OCI-LY3 (cell line): Measurements from ENCODE around the gene MTA1.

ENCODE experiments used
- EZH2phosphoT487 ChIP-seq: fragments of 200-600 bp; shearing (Covaris generic); IDR thresholded peaks from 2 replicates; pipeline ENCODE4 v1.6.1; 2018; ENCODE audit warnings: antibody characterized with exemption, mixed run types, low read depth
- TF ChIP-seq, protein P1 (sequence below): fragments of 200-600, 300-600 bp; sonication (generic); IDR thresholded peaks from 2 replicates; pipeline ENCODE4 v1.5.1; 2014; ENCODE audit warnings: antibody characterized with exemption, low read length, low read depth

DNA sequence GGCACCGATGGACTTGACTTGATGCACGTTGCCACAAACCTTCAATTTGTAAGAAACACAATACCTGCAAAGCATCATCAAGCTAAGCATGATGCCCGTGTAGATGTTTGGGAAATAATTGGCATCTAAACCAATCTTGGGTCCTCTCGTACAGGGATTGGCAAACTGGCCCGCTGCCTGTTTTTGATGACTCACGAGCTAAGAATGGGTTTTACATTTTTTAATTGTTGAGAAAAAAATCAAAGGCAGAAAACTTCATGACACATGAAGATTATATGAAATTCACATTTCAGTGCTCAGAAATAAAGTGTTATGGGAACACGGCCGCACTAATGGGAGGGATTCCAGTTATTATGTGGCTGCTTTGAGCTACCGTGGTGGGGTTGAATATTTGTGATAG lies 10.9 kb downstream of the MTA1 start:
- TF ChIP-seq, protein P1, sequence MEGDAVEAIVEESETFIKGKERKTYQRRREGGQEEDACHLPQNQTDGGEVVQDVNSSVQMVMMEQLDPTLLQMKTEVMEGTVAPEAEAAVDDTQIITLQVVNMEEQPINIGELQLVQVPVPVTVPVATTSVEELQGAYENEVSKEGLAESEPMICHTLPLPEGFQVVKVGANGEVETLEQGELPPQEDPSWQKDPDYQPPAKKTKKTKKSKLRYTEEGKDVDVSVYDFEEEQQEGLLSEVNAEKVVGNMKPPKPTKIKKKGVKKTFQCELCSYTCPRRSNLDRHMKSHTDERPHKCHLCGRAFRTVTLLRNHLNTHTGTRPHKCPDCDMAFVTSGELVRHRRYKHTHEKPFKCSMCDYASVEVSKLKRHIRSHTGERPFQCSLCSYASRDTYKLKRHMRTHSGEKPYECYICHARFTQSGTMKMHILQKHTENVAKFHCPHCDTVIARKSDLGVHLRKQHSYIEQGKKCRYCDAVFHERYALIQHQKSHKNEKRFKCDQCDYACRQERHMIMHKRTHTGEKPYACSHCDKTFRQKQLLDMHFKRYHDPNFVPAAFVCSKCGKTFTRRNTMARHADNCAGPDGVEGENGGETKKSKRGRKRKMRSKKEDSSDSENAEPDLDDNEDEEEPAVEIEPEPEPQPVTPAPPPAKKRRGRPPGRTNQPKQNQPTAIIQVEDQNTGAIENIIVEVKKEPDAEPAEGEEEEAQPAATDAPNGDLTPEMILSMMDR = no peak
- no peak for TF ChIP-seq EZH2phosphoT487
